Hypothalamus (tissue), 51 donors: ENCODE results near the gene C6orf52.
A peak's percentile ranks its signal among the peaks of the same experiment; 100 is the strongest.
"Not testable (repeated sequence)": the region's sequence is repeated elsewhere in the genome, so short reads cannot be mapped to it uniquely, and the experiment has no call there.

Source experiments
- DNase-seq, 51 donors: peaks; one replicate each; lab custom pipeline; 2025; lab: John Stamatoyannopoulos, UW

The C6orf52 gene

GRCh38 chr6:10694302-10695085, at the start of gene C6orf52, which contains the start of gene PAK1IP1:
Gene C6orf52 (minus strand): TSS chr6:10694616. CDS start chr6:10687550, 7,066 bp downstream.
Gene PAK1IP1 (plus strand): TSS chr6:10694972. CDS start chr6:10694986, 14 bp downstream.
- peak; percentile 48 to 96 (median 87) for DNase-seq

- DNase-seq, result no peak
These were observed 49.1 kb upstream of the C6orf52 start for GRCh38 chr6:10743515-10743914.

- no peak for DNase-seq
These were observed 47.8 kb upstream of the C6orf52 start for GRCh38 chr6:10742251-10742650.

- DNase-seq, result not testable (repeated sequence)
These were observed 47.2 kb upstream of the C6orf52 start for GRCh38 chr6:10741643-10742042.

GRCh38 chr6:10740061-10740460, 45.6 kb upstream of the C6orf52 start:
- no peak for DNase-seq

- no peak for DNase-seq
These were observed 42.3 kb upstream of the C6orf52 start for GRCh38 chr6:10736731-10737130.

GRCh38 chr6:10733863-10734262, 39.4 kb upstream of the C6orf52 start:
- DNase-seq, result no peak

DNA sequence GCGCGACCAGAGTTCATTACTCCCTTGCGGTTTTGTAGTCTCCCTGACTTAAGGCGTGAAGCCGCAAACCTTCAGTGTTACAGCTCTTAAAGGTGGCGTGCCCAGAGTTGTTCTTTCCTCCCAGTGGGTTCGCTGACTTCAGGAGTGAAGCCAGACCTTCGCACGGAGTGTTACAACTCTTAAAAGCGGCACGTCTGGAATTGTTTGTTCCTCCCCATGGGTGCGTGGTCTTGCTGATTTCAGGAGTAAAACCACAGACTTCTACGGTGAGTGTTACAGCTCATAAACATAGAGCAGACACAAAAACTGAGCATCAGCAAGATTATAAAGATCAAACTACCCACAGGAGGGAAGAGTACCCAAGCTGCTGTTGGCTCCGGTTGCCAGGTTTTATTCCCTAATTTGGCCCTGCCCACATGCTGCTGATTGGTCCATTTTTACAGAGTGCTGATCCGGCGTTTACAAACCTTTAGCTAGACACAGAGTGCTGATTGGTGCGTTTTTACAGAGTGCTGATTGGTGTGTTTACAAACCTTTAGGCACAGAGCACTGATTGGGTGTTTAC, 38.8 kb upstream of the C6orf52 start:
- DNase-seq, result no peak

DNA sequence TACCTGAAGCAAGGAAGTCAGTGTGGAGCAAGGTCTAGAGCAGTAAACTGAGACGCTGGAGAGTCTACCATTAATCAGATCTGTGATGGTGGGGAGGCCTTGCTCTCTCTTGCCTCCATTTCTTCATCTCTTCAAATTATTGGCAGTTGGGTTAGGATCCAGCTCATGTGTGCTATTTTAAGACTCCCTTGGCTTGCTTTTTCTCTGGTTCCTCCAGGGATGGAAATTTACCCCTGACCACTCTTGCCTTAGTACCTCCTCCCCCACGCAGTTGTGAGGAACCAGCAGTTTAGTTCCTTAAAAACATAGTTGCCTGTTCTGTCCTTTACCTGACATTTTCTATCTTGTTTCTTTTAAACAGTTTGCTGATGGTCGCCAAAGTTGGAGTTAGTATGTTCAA, 35.8 kb upstream of the C6orf52 start:
- no peak for DNase-seq

DNA sequence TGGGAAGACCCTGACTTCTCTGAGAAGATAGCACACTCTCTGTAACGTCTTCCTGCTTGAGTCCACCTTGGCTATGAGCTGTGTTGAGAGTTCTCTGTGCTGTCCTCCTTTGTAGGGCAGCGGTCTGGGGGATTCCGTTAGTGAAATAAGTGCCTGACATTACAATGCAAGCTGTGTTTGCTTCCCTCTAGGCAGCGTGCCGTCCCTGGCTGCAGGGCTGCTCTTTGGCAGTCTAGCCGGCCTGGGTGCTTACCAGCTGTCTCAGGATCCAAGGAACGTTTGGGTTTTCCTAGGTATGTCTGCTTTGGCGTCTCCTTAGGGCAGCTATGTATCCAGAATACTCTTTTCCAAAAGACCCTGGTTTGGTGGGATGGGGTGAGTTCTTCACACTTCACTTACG, 31.3 kb upstream of the C6orf52 start:
- peak in 33 of 51 donors; percentile 4 to 72 (median 33) for DNase-seq

DNA sequence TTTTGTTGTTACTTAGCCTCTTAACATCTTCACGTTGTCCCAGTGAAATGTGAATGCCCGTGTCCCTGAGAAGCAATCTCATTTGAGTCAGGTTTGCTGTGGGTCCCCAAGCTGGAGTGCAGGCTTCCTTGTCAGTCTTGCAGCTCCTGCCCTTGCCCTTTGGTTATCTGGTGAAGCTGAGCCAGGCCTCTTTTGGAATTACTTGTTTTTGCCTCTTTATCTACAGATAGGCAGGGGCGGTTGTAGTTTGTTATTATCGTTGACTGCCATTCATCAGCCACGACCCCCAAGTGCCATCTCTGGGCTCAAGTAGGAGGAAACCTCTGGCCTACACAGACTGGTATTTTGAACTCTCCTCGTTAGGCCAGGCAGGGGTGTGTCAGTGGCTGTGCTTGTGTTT, 30.6 kb upstream of the C6orf52 start:
- DNase-seq, result no peak

- DNase-seq, result no peak
These were observed 29.1 kb upstream of the C6orf52 start for GRCh38 chr6:10723567-10723881.

GRCh38 chr6:10722820-10723566, 28.6 kb upstream of the C6orf52 start, which contains the start of gene TMEM14C:
Gene TMEM14C (plus strand): TSS chr6:10723070. CDS start chr6:10724614, 1,544 bp downstream.
- peak; percentile 64 to 99 (median 95) for DNase-seq

GRCh38 chr6:10722570-10722819, 28.1 kb upstream of the C6orf52 start:
- DNase-seq, result no peak

- no peak for DNase-seq
These were observed 27.6 kb upstream of the C6orf52 start for GRCh38 chr6:10721850-10722569.

GRCh38 chr6:10720960-10721849, 26.8 kb upstream of the C6orf52 start:
- DNase-seq, result not testable (repeated sequence)

- DNase-seq, result peak in 14 of 51 donors; percentile 8 to 36 (median 17)
These were observed 26.0 kb upstream of the C6orf52 start for GRCh38 chr6:10720265-10720959.

DNA sequence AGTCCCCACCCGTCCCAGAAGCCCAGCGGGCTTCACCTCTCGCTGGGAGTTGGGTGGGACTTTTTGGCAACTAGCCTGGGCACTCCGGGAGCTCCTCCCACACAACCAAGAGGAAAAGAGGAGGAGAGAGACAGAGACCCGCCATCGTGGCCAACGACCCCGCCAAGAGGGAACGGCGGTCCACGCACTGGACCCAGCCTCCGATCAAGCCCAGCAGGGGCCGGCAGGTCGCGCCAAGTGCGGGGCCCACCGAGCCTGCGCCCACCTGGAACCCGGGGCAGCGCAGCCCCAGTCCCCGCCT, 25.5 kb upstream of the C6orf52 start:
- peak in 1 of 51 donors; percentile 4 for DNase-seq

DNA sequence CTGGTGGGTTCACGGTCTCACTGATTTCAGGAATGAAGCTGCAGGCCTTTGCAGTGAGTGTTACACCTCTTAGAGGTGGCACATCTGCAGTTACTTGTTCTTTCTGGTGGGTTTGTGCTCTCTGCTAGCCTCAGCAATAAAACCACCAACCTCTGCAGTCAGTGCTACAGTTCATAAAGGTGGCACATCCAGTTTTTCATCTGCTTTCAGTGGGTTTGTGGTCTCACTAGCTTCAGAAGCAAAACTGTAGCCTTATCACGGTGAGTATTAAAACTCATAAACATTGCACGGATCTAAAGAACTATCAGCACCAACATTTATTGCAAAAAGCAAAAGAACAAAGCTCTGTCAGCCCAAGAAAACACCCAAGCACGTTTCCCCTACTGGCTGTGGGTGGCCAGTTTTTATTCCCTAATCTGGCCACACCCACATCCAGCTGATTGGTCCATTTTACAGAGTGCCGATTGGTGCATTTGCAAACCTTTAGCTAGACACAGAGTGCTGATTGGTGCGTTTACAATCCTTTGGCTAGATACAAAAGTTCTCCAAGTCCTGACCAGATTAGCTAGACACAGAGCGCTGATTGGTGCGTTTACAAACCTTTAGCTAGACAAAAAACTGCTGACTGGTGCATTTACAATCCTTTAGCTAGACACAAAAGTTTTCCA, 25.0 kb upstream of the C6orf52 start:
- no peak for DNase-seq
